HepG2 (cell line): Measurements from ENCODE around the gene AFTPH. TPM values are rescaled to one million over a fixed set of nuclear protein-coding genes. Genes with fewer than 3 reads are reported as not detected.

Source experiments
- ARNT ChIP-seq: fragments of 450-650 bp; IDR thresholded peaks from 2 replicates; pipeline ENCODE4 v1.6.1; 2017
- ATF7-NPFF ChIP-seq: sonication (generic); formaldehyde crosslinking; IDR thresholded peaks from 2 replicates; pipeline ENCODE4 v1.8.1; 2023; ENCODE audit warnings: mild to moderate bottlenecking, low read depth, missing genetic modification reagents, moderate library complexity
- BRD4 ChIP-seq: sonication (generic); formaldehyde crosslinking; IDR thresholded peaks from 2 replicates; pipeline ENCODE4 v1.4.0; 2020; ENCODE audit warnings: missing genetic modification reagents
- CBX2 ChIP-seq, 2 experiments: fragments of 200-600 bp in 1 of 2; sonication (generic); formaldehyde crosslinking in 1 of 2; IDR thresholded peaks; 2 replicates each; pipeline versions ENCODE4 v1.7.0 to v1.8.1; 2018 to 2022; ENCODE audit warnings: low read depth in 2 of 2, low read length in 1 of 2, mild to moderate bottlenecking in 1 of 2, missing genetic modification reagents in 1 of 2
- HMGXB4 ChIP-seq, 2 experiments: sonication (generic) in 1 of 2; formaldehyde crosslinking in 1 of 2; IDR thresholded peaks; 2 replicates each; pipeline versions ENCODE4 v1.4.0 to v1.6.1; 2018 to 2020; ENCODE audit warnings: missing genetic modification reagents in 2 of 2, borderline replicate concordance in 1 of 2, low read depth in 1 of 2, mild to moderate bottlenecking in 1 of 2, missing biosample characterization in 1 of 2
- HNF1A ChIP-seq, 2 experiments: sonication (generic) in 1 of 2; formaldehyde crosslinking in 1 of 2; IDR thresholded peaks; 2 replicates each; pipeline versions ENCODE4 v1.4.0 to v1.6.1; 2016 to 2020; ENCODE audit warnings: borderline replicate concordance in 1 of 2, low read depth in 1 of 2, mild to moderate bottlenecking in 1 of 2, missing genetic modification reagents in 1 of 2
- ISX ChIP-seq: sonication (generic); formaldehyde crosslinking; conservative IDR thresholded peaks from 2 replicates; pipeline ENCODE4 v1.5.0; 2020; ENCODE audit warnings: missing genetic modification reagents
- KMT2B ChIP-seq: IDR thresholded peaks from 2 replicates; pipeline ENCODE4 v1.6.1; 2016; ENCODE audit warnings: missing genetic modification reagents, missing compliant biosample characterization
- NFE2 ChIP-seq: sonication (generic); formaldehyde crosslinking; IDR thresholded peaks from 2 replicates; pipeline ENCODE4 v1.4.0; 2020; ENCODE audit warnings: missing genetic modification reagents
- SALL2 ChIP-seq: sonication (generic); formaldehyde crosslinking; IDR thresholded peaks from 2 replicates; pipeline ENCODE4 v1.8.1; 2023; ENCODE audit warnings: mild to moderate bottlenecking, missing genetic modification reagents, inconsistent platforms
- TEAD2 ChIP-seq: sonication (generic); formaldehyde crosslinking; IDR thresholded peaks from 2 replicates; pipeline ENCODE4 v1.9.0; 2021; ENCODE audit warnings: missing genetic modification reagents
- ZBTB44 ChIP-seq: sonication (generic); formaldehyde crosslinking; IDR thresholded peaks from 2 replicates; pipeline ENCODE4 v1.4.0; 2020; ENCODE audit warnings: missing genetic modification reagents
- ZBTB49 ChIP-seq: sonication (generic); formaldehyde crosslinking; IDR thresholded peaks from 2 replicates; pipeline ENCODE4 v1.4.0; 2020; ENCODE audit warnings: missing genetic modification reagents, borderline replicate concordance
- ZNF292 ChIP-seq: sonication (generic); formaldehyde crosslinking; IDR thresholded peaks from 2 replicates; pipeline ENCODE4 v1.8.1; 2022; ENCODE audit warnings: mild to moderate bottlenecking, low read depth, missing genetic modification reagents, borderline replicate concordance
- ZNF335 ChIP-seq: sonication (generic); formaldehyde crosslinking; IDR thresholded peaks from 2 replicates; pipeline ENCODE4 v1.4.0; 2020; ENCODE audit warnings: missing genetic modification reagents
- ZNF747 ChIP-seq: sonication (generic); formaldehyde crosslinking; IDR thresholded peaks from 2 replicates; pipeline ENCODE4 v1.8.1; 2023; ENCODE audit warnings: missing genetic modification reagents, mild to moderate bottlenecking, borderline replicate concordance
- polyA plus RNA-seq, 8 experiments: library from polyadenylated mRNA; depleted of rRNA in 3 of 8; stranded (reverse) in 7 of 8; unstranded in 1 of 8; fragments of >200 nt; fragmentation: Illumina TruSeq in 4 of 8; extraction: Trizol in 4 of 8; gene quantifications; 2 replicates each; pipeline versions ENCODE4 v1.2.1 to v1.2.3, GENCODE V29; 2011 to 2016; ENCODE audit warnings: low read depth in 4 of 8, missing spikeins in 1 of 8, mixed read lengths in 1 of 8; ENCODE audit not compliant: insufficient read depth in 1 of 8
- total RNA-seq, 5 experiments: library from RNA; depleted of rRNA; stranded (reverse); fragments of >200 nt; fragmentation: Illumina TruSeq; extraction: Trizol; gene quantifications; 2 replicates each; pipeline ENCODE4 v1.2.3, GENCODE V29; 2016; ENCODE audit warnings: low read depth in 1 of 5

Gene AFTPH
- total and polyA plus RNA-seq, 2 of the 13 experiments (the other 11 are each of a cell fraction or from before 2014, with no cell fraction given) = 27.5 to 36.8 TPM

- TF ChIP-seq ISX (CRISPR knock-in tag) (no peak), ZNF292 (CRISPR knock-in tag) (no peak), SALL2 (CRISPR knock-in tag) (no peak), HNF1A (IDR thresholded peaks at IDR 0.05; ENCODE audit: low read depth) (no peak), HNF1A (CRISPR knock-in tag; IDR thresholded peaks at IDR 0.05; ENCODE audit: borderline replicate concordance) (no peak), KMT2B (no peak; the same call in 1 of the 2 replicates), ZNF747 (no peak), ZBTB49 (CRISPR knock-in tag) (no peak), BRD4 (CRISPR knock-in tag) (no peak), ATF7-NPFF (CRISPR knock-in tag) (no peak), ZNF335 (CRISPR knock-in tag) (no peak), TEAD2 (CRISPR knock-in tag) (no peak), NFE2 (CRISPR knock-in tag) (no peak), HMGXB4 (CRISPR knock-in tag; IDR thresholded peaks at IDR 0.05; ENCODE audit: borderline replicate concordance in 1 of 2, low read depth in 1 of 2) (no peak), CBX2 (IDR thresholded peaks at IDR 0.05; ENCODE audit: low read depth, low read length) (no peak), CBX2 (CRISPR knock-in tag; IDR thresholded peaks at IDR 0.05; ENCODE audit: low read depth) (no peak), ARNT (no peak), ZBTB44 (no peak)
These were observed 7.2 kb upstream of the AFTPH start (continued) for GRCh38 chr2:64516651-64517510.
